GM12878 (cell line): ENCODE results near the gene PEX11A. TPM values are rescaled to one million over a fixed set of nuclear protein-coding genes. Genes with fewer than 3 reads are reported as not detected.

Experiments used
- ATAC-seq: fragments of 200-7000 bp; cut with Tn5 transposase; 3 replicates; pipeline ENCODE4 v1.9.1; 2020; ENCODE audit warnings: mild to moderate bottlenecking, moderate library complexity
- BruUV-seq: library from RNA; stranded (reverse); fragments of 400-500 nt; replicated peaks from 2 replicates; lab custom pipeline; 2021; lab: Mats Ljungman, UMichigan
- CTCF ChIA-PET: fragments of 300-600 bp; sonication (Branson Sonifier 250); formaldehyde crosslinking; extraction: SDS; loops from one replicate; lab custom pipeline; 2021; ENCODE audit warnings: inconsistent platforms; lab: Yijun Ruan, JAX
- POLR2A ChIA-PET: fragments of 350-600 bp; formaldehyde crosslinking; extraction: SDS; loops from one replicate; lab custom pipeline; 2021; ENCODE audit warnings: inconsistent platforms; lab: Charles Lee
- RAD21 ChIA-PET: fragments of 300-600 bp; sonication (Branson Sonifier 250); formaldehyde crosslinking; loops from one replicate; lab custom pipeline; 2023; ENCODE audit warnings: antibody characterized with exemption; ENCODE audit not compliant: unreplicated experiment; lab: Charles Lee
- SMC1A ChIA-PET: fragments of 300-600 bp; sonication (Branson Sonifier 250); formaldehyde crosslinking; loops from one replicate; lab custom pipeline; 2023; ENCODE audit not compliant: unreplicated experiment, uncharacterized antibody; lab: Charles Lee
- DNase-seq: peaks from one replicate; pipeline ENCODE4 v3.0.0-alpha.2; 2011; ENCODE audit warnings: low read depth, low spot score
- FAIRE-seq: peaks from 3 replicates; lab custom pipeline; 2011; peaks lifted over from hg19 to GRCh38; lab: Jason Lieb, UNC
- H2AFZ ChIP-seq: 2 replicates; pipeline ENCODE4 v1.6.0; 2011; ENCODE audit warnings: low read depth, low read length, control low read depth; ENCODE audit not compliant: control insufficient read depth
- H3K27ac ChIP-seq: 2 replicates; pipeline ENCODE4 v1.5.1; 2011; ENCODE audit warnings: control low read depth; ENCODE audit not compliant: control insufficient read depth, insufficient read depth
- H3K27me3 ChIP-seq, 2 experiments: replicated peaks in 1 of 2; 2 replicates each; pipeline versions ENCODE4 v1.6.0 to v1.6.1; 2011; ENCODE audit warnings: low read length in 1 of 2; ENCODE audit not compliant: control insufficient read depth in 2 of 2, insufficient read depth in 2 of 2
- H3K36me3 ChIP-seq, 2 experiments: 2 replicates each; pipeline ENCODE4 v1.5.1; 2011; ENCODE audit warnings: low read length in 1 of 2; ENCODE audit not compliant: control insufficient read depth in 2 of 2, insufficient read depth in 2 of 2
- H3K4me1 ChIP-seq: 2 replicates; pipeline ENCODE4 v1.6.1; 2011; ENCODE audit warnings: mild to moderate bottlenecking, low read length, moderate library complexity, mixed read lengths; ENCODE audit not compliant: control insufficient read depth, insufficient read depth
- H3K4me2 ChIP-seq: 2 replicates; pipeline ENCODE4 v1.6.0; 2011; ENCODE audit warnings: control low read depth; ENCODE audit not compliant: control insufficient read depth, insufficient read depth
- H3K4me3 ChIP-seq: fragments of 200-600 bp; sonication (generic); 2 replicates; pipeline ENCODE4 v1.5.1; 2016
- H3K79me2 ChIP-seq: 2 replicates; pipeline ENCODE4 v1.6.0; 2011; ENCODE audit warnings: low read length; ENCODE audit not compliant: control insufficient read depth, insufficient read depth
- H3K9ac ChIP-seq: 2 replicates; pipeline ENCODE4 v1.8.0; 2011; ENCODE audit warnings: low read length, control low read depth, mixed read lengths; ENCODE audit not compliant: control insufficient read depth, insufficient read depth
- H3K9me3 ChIP-seq: replicated peaks from 3 replicates; pipeline ENCODE4 v1.5.1; 2011; ENCODE audit warnings: mild to moderate bottlenecking, low read length; ENCODE audit not compliant: control insufficient read depth, insufficient read depth
- H4K20me1 ChIP-seq: 2 replicates; pipeline ENCODE4 v1.6.0; 2011; ENCODE audit not compliant: control insufficient read depth, insufficient read depth
- CREM ChIP-seq: IDR thresholded peaks from 2 replicates; pipeline ENCODE4 v1.6.1; 2014; ENCODE audit warnings: antibody characterized with exemption, low read depth
- EP300 ChIP-seq, 2 experiments: fragments of 150-350 bp in 1 of 2; IDR thresholded peaks; 2 replicates each; pipeline ENCODE4 v1.6.1; 2011 to 2012; ENCODE audit warnings: low read depth in 2 of 2, low read length in 2 of 2, borderline replicate concordance in 1 of 2, improper control_type of control experiment in 1 of 2, inconsistent platforms in 1 of 2; ENCODE audit not compliant: control insufficient read depth in 1 of 2
- NFYA ChIP-seq: IDR thresholded peaks from 2 replicates; pipeline ENCODE4 v1.6.1; 2011; ENCODE audit warnings: low read depth, mild to moderate bottlenecking, low read length, improper control_type of control experiment, borderline replicate concordance
- NKRF ChIP-seq: fragments of 450-650 bp; conservative IDR thresholded peaks from 2 replicates; pipeline ENCODE4 v1.6.1; 2017; ENCODE audit warnings: mild to moderate bottlenecking, moderate library complexity
- PML ChIP-seq: IDR thresholded peaks from 2 replicates; pipeline ENCODE4 v1.6.1; 2012; ENCODE audit warnings: low read length, inconsistent platforms
- RB1 ChIP-seq: fragments of 450-650 bp; formaldehyde crosslinking; IDR thresholded peaks from 2 replicates; pipeline ENCODE4 v1.6.1; 2017; ENCODE audit warnings: mild to moderate bottlenecking, borderline replicate concordance
- ZBTB4 ChIP-seq: fragments of 450-650 bp; formaldehyde crosslinking; IDR thresholded peaks from 2 replicates; pipeline ENCODE4 v1.4.0; 2022; ENCODE audit warnings: mild to moderate bottlenecking, moderate library complexity
- ZNF217 ChIP-seq: fragments of 450-650 bp; IDR thresholded peaks from 2 replicates; pipeline ENCODE4 v1.6.1; 2017; ENCODE audit warnings: antibody characterized with exemption, mild to moderate bottlenecking
- ZNF24 ChIP-seq: fragments of 450-650 bp; IDR thresholded peaks from 2 replicates; pipeline ENCODE4 v1.6.1; 2017; ENCODE audit warnings: antibody characterized with exemption, mild to moderate bottlenecking
- WGBS: methylation state at CpG from one replicate; pipeline ENCODE4 v1.1.6; 2016; ENCODE audit warnings: low lambda C conversion rate; ENCODE audit not compliant: insufficient replicate concordance, insufficient coverage; ENCODE audit errors: missing lambda C conversion rate; 5-methylcytosine and 5-hydroxymethylcytosine counted together
- in situ Hi-C: fragments of 300-500 bp; cut with MboI; formaldehyde crosslinking; loops from 9 replicates; pipeline ENCODE4 v1.14.3; 2018; ENCODE audit warnings: mixed read lengths
- intact Hi-C: fragments of 100-400 bp; cut with micrococcal nuclease; formaldehyde crosslinking; loops from one replicate; pipeline ENCODE4 v1.14.2; 2022; ENCODE audit not compliant: unreplicated experiment
- polyA plus RNA-seq, 11 experiments: library from polyadenylated mRNA; depleted of rRNA in 4 of 11; unstranded in 6 of 11; stranded (reverse) in 5 of 11; fragments of >200 nt; fragmentation: Nextera tagmentation in 4 of 11; fragmentation: Illumina TruSeq in 1 of 11; extraction: Ambion mirVana in 4 of 11; extraction: Trizol in 1 of 11; gene quantifications; 1 replicate in 1 of 11; 2 replicates in 10 of 11; pipeline versions ENCODE4 v1.2.1 to v1.2.3, GENCODE V29; 2011 to 2016; ENCODE audit warnings: inconsistent platforms in 2 of 11, missing spikeins in 2 of 11, low read depth in 1 of 11
- total RNA-seq, 4 experiments: library from RNA; depleted of rRNA in 3 of 4; stranded (reverse); fragments of >200 nt in 3 of 4; fragmentation: Illumina TruSeq in 1 of 4; extraction: Trizol in 1 of 4; gene quantifications; 2 replicates each; pipeline versions ENCODE4 v1.2.1 to v1.2.3, GENCODE V29; 2013 to 2021
- TF ChIP-seq, protein P1 (sequence below): IDR thresholded peaks from 2 replicates; pipeline ENCODE4 v1.6.1; 2012; ENCODE audit warnings: low read depth, low read length, improper control_type of control experiment
- TF ChIP-seq, protein P2 (sequence below): IDR thresholded peaks from 2 replicates; pipeline ENCODE4 v1.6.1; 2011; ENCODE audit warnings: low read depth, mild to moderate bottlenecking, low read length, moderate library complexity, borderline replicate concordance; ENCODE audit errors: extremely low read depth

Gene PEX11A
- total and polyA plus RNA-seq, 10 of the 15 experiments (the other 5 are each of a cell fraction or from before 2014, with no cell fraction given): 1.4 to 2.8 (median 2.0) TPM

- in situ Hi-C loops: no loop called here
- 63% methylated on average over 5 of the region's 5 CpGs for WGBS
- TF ChIP-seq PML (no peak), EP300 (IDR thresholded peaks at IDR 0.05; ENCODE audit: borderline replicate concordance in 1 of 2, control insufficient read depth in 1 of 2, low read depth in 2 of 2, low read length in 2 of 2) (no peak)
- FAIRE-seq: no peak
- ChIA-PET RAD21 (no interaction called here), SMC1A (no interaction called here), POLR2A (no interaction called here), CTCF (no interaction called here)
- Histone ChIP-seq H3K9ac (no peak overlapping the region), H2AFZ (no peak overlapping the region), H3K27ac (no peak overlapping the region), H3K27me3 (no peaks in the 10 kb centered on the region), H3K4me1 (no peaks in the 10 kb centered on the region), H4K20me1 (no peaks in the 10 kb centered on the region), H3K4me2 (no peak overlapping the region), H3K4me3 (no peak overlapping the region), H3K36me3 (no peaks in the 10 kb centered on the region), H3K79me2 (no peaks in the 10 kb centered on the region), H3K9me3 (no peaks in the 10 kb centered on the region)
- DNase-seq: no peak
- ATAC-seq: no peak
- no TSS peak for BruUV-seq
- intact Hi-C loops: no loop called here
Observed at GRCh38 chr15:89680282-89680873, 10.2 kb downstream of the PEX11A start.

GRCh38 chr15:89679212-89679611, 11.3 kb downstream of the PEX11A start, which contains the start of gene PLIN1:
TSS of gene PLIN1 (minus strand) at chr15:89679367. CDS start at chr15:89677489, 1,878 bp downstream.
- Histone ChIP-seq H4K20me1 (no peaks in the 10 kb centered on the region), H3K4me1 (no peaks in the 10 kb centered on the region), H3K27ac (no peak within 1 kb of the TSS), H3K79me2 (no peaks in the 10 kb centered on the region), H3K4me2 (no peak within 1 kb of the TSS), H3K9me3 (no peaks in the 10 kb centered on the region), H3K27me3 (no peaks in the 10 kb centered on the region), H3K4me3 (no peak within 1 kb of the TSS), H3K9ac (no peak within 1 kb of the TSS), H3K36me3 (no peaks in the 10 kb centered on the region), H2AFZ (no peak within 1 kb of the TSS)
- CTCF ChIA-PET: no interaction called here
- FAIRE-seq: no peak
- no peak for DNase-seq
- RAD21 ChIA-PET: no interaction called here
- intact Hi-C loops (no loop called here), in situ Hi-C loops (no loop called here)
- 92% methylated on average over 2 of the region's 2 CpGs for WGBS
- POLR2A ChIA-PET: no interaction called here
- no peak for ATAC-seq
- SMC1A ChIA-PET: no interaction called here
- BruUV-seq: no TSS peak
- TF ChIP-seq ZNF217 (no peak), NKRF (no peak), NFYA (no peak), RB1 (no peak), ZBTB4 (CRISPR knock-in tag) (no peak), CREM (no peak), ZNF24 (no peak)
- TF ChIP-seq, protein P1, sequence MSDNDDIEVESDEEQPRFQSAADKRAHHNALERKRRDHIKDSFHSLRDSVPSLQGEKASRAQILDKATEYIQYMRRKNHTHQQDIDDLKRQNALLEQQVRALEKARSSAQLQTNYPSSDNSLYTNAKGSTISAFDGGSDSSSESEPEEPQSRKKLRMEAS: no peak
- TF ChIP-seq, protein P2, sequence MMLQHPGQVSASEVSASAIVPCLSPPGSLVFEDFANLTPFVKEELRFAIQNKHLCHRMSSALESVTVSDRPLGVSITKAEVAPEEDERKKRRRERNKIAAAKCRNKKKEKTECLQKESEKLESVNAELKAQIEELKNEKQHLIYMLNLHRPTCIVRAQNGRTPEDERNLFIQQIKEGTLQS: no peak
